AML-193 (cell line): ENCODE measurements around the gene ERMN.
"Not testable (repeated sequence)": the region's sequence is repeated elsewhere in the genome, so short reads cannot be mapped to it uniquely, and the experiment has no call there.

Source experiments
- DNase-seq, 2 experiments: peaks; one replicate each; lab custom pipeline; 2025; lab: John Stamatoyannopoulos, UW

Gene ERMN

DNA sequence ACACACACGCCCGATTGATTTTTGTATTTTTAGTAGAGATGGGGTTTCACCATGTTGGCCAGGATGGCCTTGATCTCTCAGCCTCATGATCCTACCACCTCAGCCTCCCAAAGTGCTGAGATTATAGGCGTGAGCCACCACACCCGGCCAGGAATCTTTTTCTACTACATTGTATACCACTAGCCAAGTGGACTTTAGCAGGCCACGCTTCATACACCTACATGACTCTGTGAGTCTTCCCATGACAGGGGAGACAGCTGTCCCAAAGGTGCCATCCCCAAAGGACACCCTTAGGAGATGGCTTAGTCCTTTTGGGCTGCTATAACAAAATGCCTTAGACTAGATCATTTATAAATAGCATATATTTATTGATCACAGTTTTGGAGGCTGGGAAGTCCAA lies 32.8 kb downstream of the ERMN start:
- DNase-seq, result no peak

DNA sequence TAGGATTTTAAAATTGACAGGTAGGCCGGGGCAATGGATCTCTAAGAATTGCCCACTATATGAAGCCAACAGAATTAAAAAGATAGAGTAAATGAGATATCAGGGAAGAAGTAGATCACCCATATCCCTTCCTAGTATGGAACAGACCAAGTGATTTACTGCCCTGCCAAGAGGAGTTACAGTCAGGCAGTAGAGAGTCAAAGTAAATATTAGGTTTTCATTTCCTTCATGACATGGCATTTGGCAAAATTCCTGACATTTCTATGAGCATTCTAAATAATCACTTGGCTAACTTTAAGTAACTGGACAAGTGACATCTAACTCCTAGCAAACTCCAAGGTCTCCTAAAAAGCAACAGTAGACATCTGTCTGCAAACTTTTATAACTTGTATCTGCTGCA lies 34.6 kb downstream of the ERMN start:
- DNase-seq, result no peak

DNA sequence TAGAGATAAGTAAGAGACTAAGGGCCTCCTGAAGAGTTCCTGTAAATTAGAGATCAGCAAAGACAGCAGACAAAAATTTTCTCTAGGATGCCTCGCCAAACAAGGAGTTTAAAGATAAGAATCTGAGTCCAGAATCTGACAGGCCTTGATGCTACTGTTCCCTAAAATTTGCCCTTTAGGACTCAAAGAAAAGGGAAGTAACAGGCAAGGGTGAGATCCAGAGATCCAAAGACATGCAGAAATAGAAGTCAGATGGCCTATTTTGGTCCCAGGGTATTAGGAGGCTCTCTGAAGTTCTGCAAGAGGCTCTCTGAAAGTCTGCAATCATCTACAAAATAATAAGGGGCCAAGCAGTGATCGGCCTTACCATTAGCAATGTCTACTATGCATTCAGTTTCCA lies 35.1 kb downstream of the ERMN start:
- no peak for DNase-seq

DNA sequence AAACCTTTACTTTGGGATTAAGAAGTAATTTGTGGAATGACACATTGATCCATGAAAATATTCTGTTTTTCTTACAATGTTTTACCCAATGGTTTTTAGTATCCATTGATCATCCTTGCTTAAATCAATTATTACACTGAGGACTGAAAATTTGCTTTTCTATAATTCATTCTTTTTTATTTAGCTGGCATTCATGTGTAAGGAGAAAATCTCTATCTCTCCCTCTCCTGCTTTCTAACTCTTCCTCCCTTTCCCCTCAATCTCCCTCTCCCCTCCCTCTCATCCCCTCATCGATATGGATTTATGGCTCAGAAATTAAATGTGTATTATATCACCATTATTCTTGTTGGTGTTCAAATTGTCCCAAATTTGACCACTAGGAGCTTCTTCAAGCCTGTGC lies 38.5 kb downstream of the ERMN start:
- DNase-seq, result no peak

DNA sequence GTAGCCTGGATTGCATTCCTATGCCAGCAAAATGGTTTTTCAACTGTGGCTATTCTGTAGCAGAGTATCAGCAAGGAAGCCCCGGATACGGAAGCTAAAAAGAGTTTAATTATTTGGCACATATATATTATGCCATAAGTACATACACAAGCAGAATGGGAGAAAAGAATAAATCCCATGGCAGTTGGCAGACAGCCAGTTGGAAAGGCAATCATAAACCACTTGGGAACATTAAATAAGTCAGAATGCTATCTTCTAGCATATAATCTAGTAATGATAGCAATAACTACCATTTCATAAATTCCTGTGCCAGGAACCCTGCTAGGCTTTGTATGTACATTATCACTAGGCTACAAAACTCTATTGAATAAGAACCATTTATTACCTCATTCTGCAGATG lies 42.2 kb downstream of the ERMN start:
- DNase-seq, result no peak

DNA sequence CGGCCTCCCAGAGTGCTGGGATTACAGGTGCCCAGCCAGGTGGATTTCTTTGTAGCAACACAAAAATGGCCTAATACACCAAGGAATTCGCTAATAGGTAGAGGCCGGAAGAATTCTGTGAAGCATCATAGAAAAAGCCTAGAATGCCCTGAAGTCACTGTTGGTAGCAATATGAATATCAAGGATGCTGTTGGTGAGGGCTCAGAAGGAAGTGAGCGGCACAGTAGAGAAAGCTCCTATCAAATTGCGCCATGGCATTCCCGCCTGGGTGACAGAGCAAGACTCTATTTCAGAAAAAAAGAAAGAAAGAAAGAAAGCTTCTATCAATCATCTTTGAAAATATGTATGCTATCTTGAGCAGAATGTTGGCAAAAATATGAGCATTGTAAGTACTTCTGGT lies 44.3 kb downstream of the ERMN start:
- no peak for DNase-seq

DNA sequence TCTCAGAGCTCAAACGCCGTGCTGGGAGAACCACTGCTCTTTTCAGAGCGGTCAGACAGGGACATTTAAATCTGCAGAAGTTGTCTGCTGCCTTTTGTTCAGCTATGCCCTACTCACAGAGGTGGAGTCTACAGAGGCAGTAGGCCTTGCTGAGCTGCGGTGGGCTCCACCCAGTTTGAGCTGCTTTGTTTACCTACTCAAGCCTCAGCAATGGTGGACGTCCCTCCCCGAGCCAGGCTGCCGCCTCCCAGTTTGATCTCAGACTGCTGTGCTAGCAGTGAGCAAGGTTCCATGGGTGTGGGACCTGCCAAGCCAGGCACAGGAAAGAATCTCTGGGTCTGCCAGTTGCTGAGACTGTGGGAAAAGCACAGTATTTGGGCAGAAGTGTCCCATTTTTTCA lies 46.3 kb downstream of the ERMN start:
- not testable (repeated sequence) for DNase-seq

DNA sequence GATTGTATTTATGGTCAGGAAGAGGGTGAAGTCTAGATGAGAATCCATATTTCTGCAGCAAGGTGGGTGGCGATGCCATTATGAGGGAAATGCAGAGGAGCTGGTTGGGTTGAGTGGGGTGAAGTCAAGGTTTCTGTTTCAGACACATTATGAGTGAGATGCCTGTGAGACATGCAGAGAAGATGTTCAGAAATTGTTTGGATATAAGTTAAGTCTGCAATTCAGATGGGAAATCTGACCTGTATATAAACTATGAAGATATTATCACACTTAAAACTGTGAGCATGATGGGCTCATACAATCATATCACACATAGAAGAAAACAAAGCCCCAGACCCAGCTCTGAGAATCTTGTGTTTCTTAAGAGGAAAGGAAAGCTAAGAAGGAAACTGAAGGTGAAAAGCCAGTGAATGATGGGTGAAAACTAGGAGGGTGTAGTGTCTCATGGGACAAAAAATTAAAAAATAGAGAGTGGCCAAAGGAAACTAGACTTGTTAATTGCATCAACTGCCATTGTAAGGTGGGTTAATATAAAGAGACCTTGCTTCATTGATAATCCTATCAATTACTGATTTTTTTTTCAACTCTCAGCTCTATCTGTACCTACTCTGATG lies 53.9 kb downstream of the ERMN start:
- no peak for DNase-seq

DNA sequence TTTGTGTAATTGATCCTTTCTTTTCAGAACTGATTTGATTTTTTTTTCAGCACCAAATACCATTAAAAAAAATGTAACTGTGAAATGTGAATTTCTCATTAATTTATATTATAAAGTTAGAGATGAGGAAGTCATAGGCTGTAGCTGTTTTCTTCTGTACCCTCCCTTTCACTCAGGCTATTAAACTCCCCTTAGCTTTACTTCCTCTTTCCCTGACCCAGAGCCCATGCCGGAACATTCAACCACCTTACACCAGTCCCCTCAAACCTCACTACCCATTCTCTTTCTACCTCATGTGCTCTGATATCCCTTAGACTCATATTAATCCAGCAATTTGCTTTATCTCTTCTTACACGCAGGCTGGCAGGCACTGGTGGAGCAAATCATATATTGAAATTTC lies 55.7 kb downstream of the ERMN start:
- peak in 1 of 2 experiments; percentile 4 for DNase-seq

DNA sequence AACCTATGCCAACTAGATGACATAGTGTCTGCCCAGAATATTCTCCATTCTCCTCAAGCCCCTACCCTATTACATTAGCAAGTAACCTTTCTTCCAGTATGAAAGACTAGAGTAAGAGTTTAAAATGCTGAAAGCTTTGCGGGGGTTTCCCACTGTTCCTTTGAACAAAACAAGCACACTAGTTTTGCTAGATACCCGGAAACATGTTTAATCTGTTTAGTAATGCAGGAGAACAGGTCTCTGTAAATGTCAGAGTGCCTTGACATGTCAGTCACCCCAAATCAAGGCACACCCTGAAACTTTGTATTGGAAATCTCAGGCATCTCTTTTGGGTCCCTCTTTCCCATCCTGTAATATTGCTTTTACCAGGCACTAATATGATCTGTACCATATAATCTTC lies 56.6 kb downstream of the ERMN start:
- DNase-seq, result no peak
